HG03439 (cell line): ENCODE data around the gene SPNS3.

Source experiments
- ATAC-seq: cut with Tn5 transposase; IDR thresholded peaks from one replicate; pipeline ENCODE4 v1.9.1; 2021; ENCODE audit warnings: mild to moderate bottlenecking, moderate library complexity; ENCODE audit not compliant: unreplicated experiment

SPNS3 gene

GRCh38 chr17:4463818-4464476 is 30.2 kb downstream of the SPNS3 start:
- ATAC-seq: no peak

GRCh38 chr17:4465786-4466185 is 32.0 kb downstream of the SPNS3 start:
- no peak for ATAC-seq

- ATAC-seq: no peak
These were observed 33.5 kb downstream of the SPNS3 start for GRCh38 chr17:4467287-4467686.

- ATAC-seq: no peak
These were observed 35.8 kb downstream of the SPNS3 start for GRCh38 chr17:4469552-4469951.

GRCh38 chr17:4472286-4472685 is 38.5 kb downstream of the SPNS3 start:
- ATAC-seq: no peak

GRCh38 chr17:4474093-4474492 is 40.4 kb downstream of the SPNS3 start:
- no peak for ATAC-seq

GRCh38 chr17:4475001-4475400 is 41.3 kb downstream of the SPNS3 start:
- ATAC-seq: no peak

- no peak for ATAC-seq
These were observed 41.7 kb downstream of the SPNS3 start for GRCh38 chr17:4475463-4475862.

GRCh38 chr17:4476017-4476416 is 42.3 kb downstream of the SPNS3 start:
- no peak for ATAC-seq

- ATAC-seq: no peak
These were observed 42.9 kb downstream of the SPNS3 start for GRCh38 chr17:4476511-4477070.

GRCh38 chr17:4477255-4477791 is 43.6 kb downstream of the SPNS3 start:
- no peak for ATAC-seq

GRCh38 chr17:4478318-4478830 is 44.6 kb downstream of the SPNS3 start:
- ATAC-seq: no peak

GRCh38 chr17:4479340-4479981 is 45.7 kb downstream of the SPNS3 start:
- ATAC-seq: no peak

GRCh38 chr17:4479982-4480751 is 46.4 kb downstream of the SPNS3 start:
- no peak for ATAC-seq

GRCh38 chr17:4480929-4481898 is 47.5 kb downstream of the SPNS3 start:
- no peak for ATAC-seq

GRCh38 chr17:4482338-4483011 is 48.7 kb downstream of the SPNS3 start:
- ATAC-seq: no peak

GRCh38 chr17:4483012-4483840 is 49.5 kb downstream of the SPNS3 start:
- no peak for ATAC-seq
